IMR-90 (cell line): Measurements from ENCODE around the gene KRT4. TPM values are rescaled to one million over a fixed set of nuclear protein-coding genes. Genes with fewer than 3 reads are reported as not detected.

Source experiments
- ATAC-seq: fragments of 200-7000 bp; cut with Tn5 transposase; 2 replicates; pipeline ENCODE4 v1.9.1; 2020; ENCODE audit warnings: low read depth, mild to moderate bottlenecking, moderate library complexity
- BruUV-seq: library from RNA; stranded (reverse); fragments of 400-500 nt; replicated peaks from 2 replicates; lab custom pipeline; 2021; lab: Mats Ljungman, UMichigan
- CTCF ChIA-PET: fragments of 300-600 bp; formaldehyde crosslinking; extraction: SDS; loops from one replicate; lab custom pipeline; 2021; ENCODE audit warnings: antibody characterized with exemption; lab: Yijun Ruan, JAX
- POLR2A ChIA-PET: fragments of 300-600 bp; sonication (Branson Sonifier 250); formaldehyde crosslinking; loops from one replicate; lab custom pipeline; 2022; ENCODE audit warnings: antibody characterized with exemption; ENCODE audit not compliant: unreplicated experiment; lab: Charles Lee
- DNase-seq: peaks from one replicate; pipeline ENCODE4 v3.0.0; 2013
- H2AFZ ChIP-seq: replicated peaks from 2 replicates; pipeline ENCODE3; 2013; ENCODE audit warnings: low read length, mild to moderate bottlenecking; ENCODE audit not compliant: poor library complexity
- H2AK5ac ChIP-seq: 2 replicates; pipeline ENCODE4 v1.6.1; 2013; ENCODE audit warnings: low read depth, low read length, inconsistent platforms
- H2AK9ac ChIP-seq: replicated peaks from 2 replicates; pipeline ENCODE3; 2013; ENCODE audit warnings: mild to moderate bottlenecking, low read depth, low read length, moderate library complexity; ENCODE audit not compliant: poor library complexity
- H2BK120ac ChIP-seq: 2 replicates; pipeline ENCODE4 v1.6.1; 2013; ENCODE audit warnings: low read depth, low read length, inconsistent platforms
- H2BK15ac ChIP-seq: 3 replicates; pipeline ENCODE4 v1.6.1; 2013; ENCODE audit warnings: low read depth, low read length, inconsistent platforms
- H2BK20ac ChIP-seq: 2 replicates; pipeline ENCODE4 v1.6.1; 2013; ENCODE audit warnings: low read depth, mild to moderate bottlenecking, inconsistent platforms, low read length, moderate library complexity
- H2BK5ac ChIP-seq: 2 replicates; pipeline ENCODE4 v1.6.1; 2013; ENCODE audit warnings: mild to moderate bottlenecking, low read depth, low read length, inconsistent platforms; ENCODE audit not compliant: poor library complexity, severe bottlenecking
- H3K14ac ChIP-seq: replicated peaks from 2 replicates; pipeline ENCODE4 v1.6.1; 2013; ENCODE audit warnings: low read depth, low read length, inconsistent platforms
- H3K18ac ChIP-seq: 2 replicates; pipeline ENCODE4 v1.6.1; 2013; ENCODE audit warnings: low read depth, low read length, control low read depth
- H3K23ac ChIP-seq: 2 replicates; pipeline ENCODE4 v1.6.1; 2013; ENCODE audit warnings: low read depth, low read length, inconsistent platforms
- H3K27ac ChIP-seq: 2 replicates; pipeline ENCODE4 v1.5.1; 2013; ENCODE audit warnings: mild to moderate bottlenecking, control low read depth, low read length; ENCODE audit not compliant: insufficient read depth
- H3K27me3 ChIP-seq: 2 replicates; pipeline ENCODE4 v1.6.1; 2013; ENCODE audit warnings: low read length; ENCODE audit not compliant: control insufficient read depth, insufficient read depth
- H3K36me3 ChIP-seq: 2 replicates; pipeline ENCODE4 v1.6.1; 2013; ENCODE audit warnings: low read length, mixed read lengths; ENCODE audit not compliant: control insufficient read depth, insufficient read depth
- H3K4ac ChIP-seq: 2 replicates; pipeline ENCODE4 v1.6.1; 2013; ENCODE audit warnings: low read depth, low read length, inconsistent platforms
- H3K4me1 ChIP-seq: 2 replicates; pipeline ENCODE4 v1.6.1; 2013; ENCODE audit warnings: low read length, mixed read lengths; ENCODE audit not compliant: control insufficient read depth, insufficient read depth
- H3K4me2 ChIP-seq: 2 replicates; pipeline ENCODE4 v1.6.1; 2013; ENCODE audit warnings: low read depth, mild to moderate bottlenecking, control low read depth, low read length, moderate library complexity
- H3K4me3 ChIP-seq: 2 replicates; pipeline ENCODE4 v1.5.1; 2013; ENCODE audit warnings: low read depth, mild to moderate bottlenecking, control low read depth, low read length, moderate library complexity; ENCODE audit not compliant: insufficient read depth
- H3K56ac ChIP-seq: 2 replicates; pipeline ENCODE4 v1.6.1; 2013; ENCODE audit warnings: low read length, inconsistent platforms; ENCODE audit not compliant: insufficient read depth; ENCODE audit errors: extremely low read depth
- H3K79me1 ChIP-seq, 2 experiments: 2 replicates each; pipeline ENCODE4 v1.6.1; 2013; ENCODE audit warnings: low read length in 2 of 2, inconsistent platforms in 1 of 2, low read depth in 1 of 2
- H3K9ac ChIP-seq: 2 replicates; pipeline ENCODE4 v1.6.1; 2013; ENCODE audit warnings: low read depth, low read length, control low read depth
- H3K9me1 ChIP-seq: 2 replicates; pipeline ENCODE4 v1.6.1; 2013; ENCODE audit warnings: low read length, inconsistent platforms; ENCODE audit not compliant: insufficient read depth
- H3K9me3 ChIP-seq: 2 replicates; pipeline ENCODE4 v1.6.1; 2013; ENCODE audit warnings: low read length; ENCODE audit not compliant: control insufficient read depth, insufficient read depth
- H4K20me1 ChIP-seq: 2 replicates; pipeline ENCODE4 v1.6.1; 2013; ENCODE audit warnings: low read length, inconsistent platforms; ENCODE audit not compliant: insufficient read depth
- H4K5ac ChIP-seq: 2 replicates; pipeline ENCODE4 v1.6.1; 2013; ENCODE audit warnings: mild to moderate bottlenecking, low read depth, low read length, control low read depth
- H4K8ac ChIP-seq, 2 experiments: 2 replicates each; pipeline ENCODE4 v1.6.1; 2013; ENCODE audit warnings: low read depth in 2 of 2, low read length in 2 of 2, control low read depth in 1 of 2, inconsistent platforms in 1 of 2
- H4K91ac ChIP-seq: 2 replicates; pipeline ENCODE4 v1.6.1; 2013; ENCODE audit warnings: low read depth, low read length, inconsistent platforms; ENCODE audit not compliant: insufficient read depth
- CHD1 ChIP-seq: IDR thresholded peaks from 2 replicates; pipeline ENCODE4 v1.6.1; 2012; ENCODE audit warnings: low read depth, low read length, improper control_type of control experiment
- CTCF ChIP-seq: conservative IDR thresholded peaks from 2 replicates; pipeline ENCODE4 v1.5.1; 2012; ENCODE audit warnings: mild to moderate bottlenecking, low read depth, low read length, improper control_type of control experiment
- MAFK ChIP-seq: IDR thresholded peaks from 2 replicates; pipeline ENCODE4 v1.6.1; 2012; ENCODE audit warnings: low read depth, low read length, improper control_type of control experiment
- MAZ ChIP-seq: IDR thresholded peaks from 2 replicates; pipeline ENCODE4 v1.6.1; 2012; ENCODE audit warnings: low read depth, mild to moderate bottlenecking, low read length, improper control_type of control experiment, moderate library complexity, borderline replicate concordance
- MXI1 ChIP-seq: IDR thresholded peaks from 2 replicates; pipeline ENCODE4 v1.6.1; 2012; ENCODE audit warnings: low read depth, mild to moderate bottlenecking, low read length, moderate library complexity, borderline replicate concordance
- RCOR1 ChIP-seq: IDR thresholded peaks from 2 replicates; pipeline ENCODE4 v1.6.1; 2012; ENCODE audit warnings: mild to moderate bottlenecking, low read length, improper control_type of control experiment; ENCODE audit not compliant: insufficient replicate concordance
- RFX5 ChIP-seq: IDR thresholded peaks from 2 replicates; pipeline ENCODE4 v1.8.0; 2012; ENCODE audit warnings: low read depth, mild to moderate bottlenecking, low read length, moderate library complexity
- SMC3 ChIP-seq: fragments of 150-350 bp; IDR thresholded peaks from 2 replicates; pipeline ENCODE4 v1.6.1; 2016; ENCODE audit warnings: low read depth, mild to moderate bottlenecking, antibody characterized with exemption, low read length, moderate library complexity
- WGBS, 2 experiments: methylation state at CpG; one replicate each; pipeline versions ENCODE4 v1.1.5 to v1.1.7; 2013; ENCODE audit warnings: missing lambda C conversion rate in 2 of 2; ENCODE audit not compliant: insufficient read length in 1 of 2; ENCODE audit errors: extremely low coverage in 2 of 2; 5-methylcytosine and 5-hydroxymethylcytosine counted together
- dilution Hi-C: fragments of 300-500 bp; cut with HindIII; formaldehyde crosslinking; loops from one replicate; pipeline ENCODE4 v1.14.3; 2018; ENCODE audit warnings: low sequenced_read_pairs; ENCODE audit not compliant: unreplicated experiment
- in situ Hi-C: fragments of 300-500 bp; cut with MboI; formaldehyde crosslinking; loops from 3 replicates; pipeline ENCODE4 v1.14.3; 2019; ENCODE audit warnings: low sequenced_read_pairs, inconsistent platforms, mixed read lengths
- intact Hi-C: fragments of 100-400 bp; cut with micrococcal nuclease; formaldehyde crosslinking; loops from 2 replicates; pipeline ENCODE4 v1.10.0; 2022
- polyA plus RNA-seq, 3 experiments: library from polyadenylated mRNA; depleted of rRNA; stranded (reverse); fragments of >200 nt; gene quantifications; 2 replicates each; pipeline ENCODE4 v1.2.3, GENCODE V29; 2012; ENCODE audit warnings: low replicate concordance in 1 of 3
- total RNA-seq: library from RNA; depleted of rRNA; stranded (reverse); fragments of >200 nt; gene quantifications from 2 replicates; pipeline ENCODE4 v1.2.3, GENCODE V29; 2012

The KRT4 gene
- total and polyA plus RNA-seq, 2 of the 4 experiments (the other 2 are of a cell fraction), result under 0.01 to 0.07 TPM

GRCh38 chr12:52813203-52813819, 605 bp downstream of the KRT4 start:
- H3K23ac ChIP-seq, result no peak overlapping the region
- H3K4me1 ChIP-seq, result peaks cover 6% of the 10 kb centered on the region
- H3K14ac ChIP-seq, result no peak overlapping the region
- no peak overlapping the region for H2AK9ac ChIP-seq
- no peak overlapping the region for H4K91ac ChIP-seq
- DNase-seq, result no peak
- H2BK5ac ChIP-seq, result no peak overlapping the region
- dilution Hi-C loops, result no loop called here
- no peak overlapping the region for H4K5ac ChIP-seq
- H3K9ac ChIP-seq, result no peak overlapping the region
- H2AFZ ChIP-seq, result no peak overlapping the region
- H3K4ac ChIP-seq, result peak overlapping the region; percentile 3; the same call in 1 of the 2 replicates
- intact Hi-C loops, result no loop called here
- H3K9me1 ChIP-seq, result no peaks in the 10 kb centered on the region
- H3K4me2 ChIP-seq, result no peak overlapping the region
- H3K56ac ChIP-seq, result no peak overlapping the region
- no peaks in the 10 kb centered on the region for H4K20me1 ChIP-seq
- peaks cover 41% of the 10 kb centered on the region for H3K27me3 ChIP-seq
- no peak overlapping the region for H3K27ac ChIP-seq
- H3K9me3 ChIP-seq, result no peaks in the 10 kb centered on the region
- H3K18ac ChIP-seq, result no peak overlapping the region
- in situ Hi-C loops, result no loop called here
- no TSS peak for BruUV-seq
- H2BK120ac ChIP-seq, result no peak overlapping the region
- no peak overlapping the region for H2AK5ac ChIP-seq
- no peak for ATAC-seq
- ChIA-PET POLR2A (no interaction called here), CTCF (no interaction called here)
- H2BK15ac ChIP-seq, result no peak overlapping the region
- no peaks in the 10 kb centered on the region for H3K79me1 ChIP-seq
- no peaks in the 10 kb centered on the region for H3K36me3 ChIP-seq
- H3K4me3 ChIP-seq, result no peak overlapping the region
- TF ChIP-seq MAZ, result no peak
- no peak for TF ChIP-seq MXI1
- TF ChIP-seq MAFK, result no peak
- TF ChIP-seq RFX5, result no peak
- TF ChIP-seq CTCF, result no peak
- no peak for TF ChIP-seq RCOR1
- no peak for TF ChIP-seq CHD1
- no peak for TF ChIP-seq SMC3
- 100% methylated on average over 5 of the region's 10 CpGs; no CpG with 5 or more reads in 1 of the 2 experiments for WGBS, 2 experiments
- no peak overlapping the region for H2BK20ac ChIP-seq
- H4K8ac ChIP-seq, result no peak overlapping the region
